H1 (cell line): ENCODE results near the gene CMPK2. TPM values are rescaled to one million over a fixed set of nuclear protein-coding genes. Genes with fewer than 3 reads are reported as not detected.

Source experiments
- CTCF ChIA-PET: fragments of 300-600 bp; sonication (Branson Sonifier 250); formaldehyde crosslinking; loops from one replicate; lab custom pipeline; 2021; ENCODE audit not compliant: partially characterized antibody; lab: Charles Lee
- POLR2A ChIA-PET: fragments of 300-600 bp; sonication (Branson Sonifier 250); formaldehyde crosslinking; loops from one replicate; lab custom pipeline; 2021; ENCODE audit warnings: inconsistent platforms; ENCODE audit not compliant: partially characterized antibody; lab: Charles Lee
- DNase-seq, 2 experiments: peaks; one replicate each; pipeline versions ENCODE4 v3.0.0 to v3.0.0-alpha.2; 2010 to 2022; ENCODE audit warnings: low spot score in 2 of 2, low read depth in 1 of 2, mixed read lengths in 1 of 2
- FAIRE-seq: peaks from 2 replicates; lab custom pipeline; 2011; peaks lifted over from hg19 to GRCh38; lab: Jason Lieb, UNC
- H2AFZ ChIP-seq: 2 replicates; pipeline ENCODE4 v1.8.1; 2012; ENCODE audit warnings: low read length, inconsistent platforms
- H2AK5ac ChIP-seq: 2 replicates; pipeline ENCODE4 v1.6.1; 2013; ENCODE audit warnings: low read depth, low read length
- H2BK120ac ChIP-seq: replicated peaks from 2 replicates; pipeline ENCODE3; 2013; ENCODE audit warnings: low read depth, low read length, inconsistent platforms
- H2BK12ac ChIP-seq: 2 replicates; pipeline ENCODE4 v1.6.1; 2013; ENCODE audit warnings: low read depth, low read length
- H2BK15ac ChIP-seq: 2 replicates; pipeline ENCODE4 v1.6.1; 2013; ENCODE audit warnings: low read length
- H2BK20ac ChIP-seq: 2 replicates; pipeline ENCODE4 v1.6.1; 2013; ENCODE audit warnings: low read length
- H2BK5ac ChIP-seq: 2 replicates; pipeline ENCODE4 v1.6.1; 2013; ENCODE audit warnings: low read depth, low read length
- H3K14ac ChIP-seq: 2 replicates; pipeline ENCODE4 v1.6.1; 2013; ENCODE audit warnings: inconsistent platforms; ENCODE audit not compliant: insufficient read length
- H3K18ac ChIP-seq: 2 replicates; pipeline ENCODE4 v1.6.1; 2013; ENCODE audit warnings: low read length; ENCODE audit errors: extremely low read depth
- H3K23ac ChIP-seq: 2 replicates; pipeline ENCODE4 v1.6.1; 2013; ENCODE audit warnings: inconsistent platforms; ENCODE audit not compliant: insufficient read length
- H3K23me2 ChIP-seq: 2 replicates; pipeline ENCODE4 v1.6.1; 2013; ENCODE audit warnings: low read depth, low read length
- H3K27ac ChIP-seq: 2 replicates; pipeline ENCODE4 v1.6.1; 2011; ENCODE audit warnings: low read depth, low read length, inconsistent platforms
- H3K27me3 ChIP-seq, 4 experiments: replicated peaks in 1 of 4; 1 replicate in 1 of 4; 2 replicates in 3 of 4; pipeline versions ENCODE4 v1.6.1 to v1.8.1; 2011 to 2013; ENCODE audit warnings: low read length in 3 of 4, mild to moderate bottlenecking in 3 of 4, inconsistent platforms in 2 of 4, mixed read lengths in 2 of 4, moderate library complexity in 1 of 4; ENCODE audit not compliant: control insufficient read depth in 3 of 4, insufficient read depth in 3 of 4; ENCODE audit errors: extremely low read depth in 1 of 4
- H3K36me3 ChIP-seq, 4 experiments: 2 replicates each; pipeline versions ENCODE4 v1.6.1 to v1.8.1; 2011 to 2013; ENCODE audit warnings: mild to moderate bottlenecking in 4 of 4, low read length in 3 of 4, moderate library complexity in 2 of 4, control low read depth in 1 of 4, inconsistent platforms in 1 of 4; ENCODE audit not compliant: insufficient read depth in 4 of 4, control insufficient read depth in 2 of 4
- H3K4ac ChIP-seq: replicated peaks from 2 replicates; pipeline ENCODE3; 2013; ENCODE audit warnings: low read length, low read depth, mixed read lengths, inconsistent platforms; ENCODE audit not compliant: insufficient read length
- H3K4me1 ChIP-seq, 4 experiments: replicated peaks in 1 of 4; 1 replicate in 1 of 4; 2 replicates in 3 of 4; pipeline versions ENCODE4 v1.6.1 to v1.8.1; 2011 to 2013; ENCODE audit warnings: low read length in 3 of 4, inconsistent platforms in 2 of 4, mixed read lengths in 1 of 4; ENCODE audit not compliant: insufficient read depth in 4 of 4, control insufficient read depth in 3 of 4
- H3K4me2 ChIP-seq, 2 experiments: 2 replicates each; pipeline versions ENCODE4 v1.6.1 to v1.8.1; 2011 to 2013; ENCODE audit warnings: low read depth in 2 of 2, low read length in 2 of 2, control low read depth in 1 of 2, inconsistent platforms in 1 of 2, mild to moderate bottlenecking in 1 of 2; ENCODE audit not compliant: insufficient read depth in 1 of 2
- H3K4me3 ChIP-seq, 4 experiments: fragments of 200-600, 300-600 bp in 1 of 4; sonication (generic), shearing (Covaris generic), sonication (Bioruptor Twin) in 1 of 4; 2 replicates each; pipeline versions ENCODE4 v1.5.1 to v1.8.1; 2011 to 2016; ENCODE audit warnings: low read length in 4 of 4, low read depth in 3 of 4, control low read depth in 2 of 4, inconsistent platforms in 2 of 4, mild to moderate bottlenecking in 2 of 4, mixed read lengths in 1 of 4, moderate library complexity in 1 of 4; ENCODE audit not compliant: insufficient read depth in 2 of 4; ENCODE audit errors: extremely low read depth in 1 of 4
- H3K56ac ChIP-seq: replicated peaks from 2 replicates; pipeline ENCODE3; 2013; ENCODE audit warnings: low read depth, mild to moderate bottlenecking, mixed read lengths, low read length, inconsistent platforms; ENCODE audit not compliant: insufficient read length
- H3K79me1 ChIP-seq: 2 replicates; pipeline ENCODE4 v1.6.1; 2013; ENCODE audit warnings: low read depth, low read length, control low read depth
- H3K79me2 ChIP-seq, 2 experiments: 2 replicates each; pipeline versions ENCODE4 v1.6.1 to v1.8.1; 2012 to 2013; ENCODE audit warnings: low read length in 2 of 2, mild to moderate bottlenecking in 2 of 2, inconsistent platforms in 1 of 2; ENCODE audit not compliant: insufficient read depth in 2 of 2, control insufficient read depth in 1 of 2
- H3K9ac ChIP-seq, 4 experiments: replicated peaks in 1 of 4; 1 replicate in 1 of 4; 2 replicates in 3 of 4; pipeline versions ENCODE4 v1.6.1 to v1.8.1; 2011 to 2013; ENCODE audit warnings: low read depth in 3 of 4, low read length in 3 of 4, control low read depth in 2 of 4, mild to moderate bottlenecking in 2 of 4, moderate library complexity in 2 of 4, inconsistent platforms in 1 of 4; ENCODE audit errors: extremely low read depth in 1 of 4
- H3K9me3 ChIP-seq, 2 experiments: 2 replicates each; pipeline versions ENCODE4 v1.6.1 to v1.8.1; 2012 to 2013; ENCODE audit warnings: mild to moderate bottlenecking in 2 of 2, moderate library complexity in 2 of 2, control low read depth in 1 of 2, inconsistent platforms in 1 of 2, low read depth in 1 of 2, low read length in 1 of 2, mixed read lengths in 1 of 2; ENCODE audit not compliant: insufficient read depth in 2 of 2
- H4K20me1 ChIP-seq, 2 experiments: replicated peaks in 1 of 2; 2 replicates each; pipeline versions ENCODE3 to v1.8.1; 2011 to 2013; ENCODE audit warnings: inconsistent platforms in 2 of 2, low read length in 2 of 2, mild to moderate bottlenecking in 1 of 2; ENCODE audit not compliant: insufficient read depth in 2 of 2, control insufficient read depth in 1 of 2
- H4K5ac ChIP-seq: 2 replicates; pipeline ENCODE4 v1.6.1; 2013; ENCODE audit warnings: low read length, low read depth, mixed read lengths, inconsistent platforms; ENCODE audit not compliant: insufficient read length
- H4K8ac ChIP-seq: 2 replicates; pipeline ENCODE4 v1.8.0; 2013; ENCODE audit warnings: mild to moderate bottlenecking, moderate library complexity, low read length, inconsistent platforms; ENCODE audit not compliant: insufficient read depth; ENCODE audit errors: extremely low read depth
- H4K91ac ChIP-seq: replicated peaks from 2 replicates; pipeline ENCODE3; 2013; ENCODE audit warnings: low read length, mixed read lengths, inconsistent platforms; ENCODE audit not compliant: insufficient read length
- WGBS, 2 experiments: shearing (Covaris generic) in 1 of 2; methylation state at CpG; one replicate each; pipeline versions ENCODE4 v1.1.6 to v1.1.7; 2013 to 2015; ENCODE audit warnings: low lambda C conversion rate in 2 of 2, mixed read lengths in 2 of 2, inconsistent platforms in 1 of 2, low coverage in 1 of 2, missing lambda C conversion rate in 1 of 2; ENCODE audit not compliant: insufficient replicate concordance in 2 of 2, insufficient coverage in 1 of 2, insufficient read length in 1 of 2; ENCODE audit errors: extremely low coverage in 1 of 2, missing lambda C conversion rate in 1 of 2; 5-methylcytosine and 5-hydroxymethylcytosine counted together
- polyA plus RNA-seq, 7 experiments: library from polyadenylated mRNA; depleted of rRNA in 3 of 7; stranded (reverse) in 5 of 7; unstranded in 2 of 7; fragments of >200 nt in 5 of 7; fragments of 200-250 nt in 2 of 7; gene quantifications; 1 replicate in 5 of 7; 2 replicates in 1 of 7; 4 replicates in 1 of 7; pipeline versions ENCODE4 v1.2.1 to v1.2.3, GENCODE V29; 2011 to 2013; ENCODE audit warnings: missing spikeins in 2 of 7, mixed read lengths in 2 of 7
- total RNA-seq: library from RNA; stranded (reverse); fragmentation: NEBNext Ultra II Directional; extraction: Animal tissue kit (Norgen Biotek cat#: 25700); gene quantifications from 2 replicates; pipeline ENCODE4 v1.2.1, GENCODE V29; 2021

Gene CMPK2
- total and polyA plus RNA-seq, 2 of the 8 experiments (the other 6 are each of a cell fraction or from before 2014, with no cell fraction given): 0.28 to 0.53 TPM

DNA sequence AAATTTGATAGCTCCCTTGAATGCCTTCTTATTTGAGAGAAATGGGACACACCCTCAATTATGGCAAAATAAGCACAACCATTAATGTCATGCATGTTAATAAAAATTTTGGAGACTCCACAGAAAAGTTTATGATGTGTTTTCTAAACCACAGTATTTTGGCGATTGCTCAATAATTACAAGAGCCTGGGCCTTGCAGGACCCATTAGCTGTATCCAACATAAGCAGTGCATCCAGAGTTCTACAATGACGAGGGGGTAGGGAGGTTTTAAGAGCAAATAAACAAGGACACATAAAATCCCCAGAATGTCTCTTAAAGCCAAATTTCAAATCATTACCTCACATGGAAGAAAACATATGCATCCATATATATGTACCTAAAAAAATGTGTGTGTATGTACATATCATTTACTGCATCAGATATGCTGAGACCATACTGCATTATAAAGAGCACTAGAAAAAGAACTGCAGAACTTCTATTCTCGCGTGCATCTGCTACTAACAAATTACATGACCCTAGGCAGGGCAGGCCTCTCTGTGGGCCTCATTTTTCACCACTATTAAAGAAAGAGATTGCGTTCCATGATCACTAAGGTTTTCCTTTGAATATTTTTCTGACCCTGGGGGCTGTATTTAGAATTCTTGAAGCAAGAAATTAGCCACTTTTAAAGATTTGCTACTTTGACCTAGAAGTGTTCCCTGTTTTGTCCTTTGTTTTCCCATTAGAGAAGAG is 38.0 kb downstream of the CMPK2 start:
- no peak overlapping the region for H2BK120ac ChIP-seq
- no peak overlapping the region for H3K27ac ChIP-seq
- H3K27me3 ChIP-seq: no peaks in the 10 kb centered on the region
- peaks cover 10 to 11% of the 10 kb centered on the region in 2 experiments; a peak in 3 of 4 replicates for H3K9me3 ChIP-seq
- POLR2A ChIA-PET: no interaction called here
- H3K4ac ChIP-seq: no peak overlapping the region
- no peak overlapping the region for H3K4me2 ChIP-seq
- CTCF ChIA-PET: interaction anchor here (0.8 to 1.7 kb wide), 8 partner anchors 19 to 242 kb away, joined by 3 to 10 read pairs (median 5); no protein-coding TSS in a partner anchor
- H3K56ac ChIP-seq: no peak overlapping the region
- FAIRE-seq: no peak
- H2BK15ac ChIP-seq: no peak overlapping the region
- H3K79me2 ChIP-seq: no peaks in the 10 kb centered on the region
- no peak overlapping the region for H2BK20ac ChIP-seq
- DNase-seq: no peak
- no peak overlapping the region for H2BK12ac ChIP-seq
- H2AK5ac ChIP-seq: no peak overlapping the region
- no peak overlapping the region for H4K5ac ChIP-seq
- no peak overlapping the region for H3K9ac ChIP-seq
- H3K36me3 ChIP-seq: no peaks in the 10 kb centered on the region; a peak in 1 of 8 replicates
- no peak overlapping the region for H4K91ac ChIP-seq
- H3K23ac ChIP-seq: no peak overlapping the region
- 86% methylated on average over 5 of the region's 5 CpGs; no CpG with 5 or more reads in 1 of the 2 experiments for WGBS, 2 experiments
- H3K4me3 ChIP-seq: no peak overlapping the region
- no peaks in the 10 kb centered on the region for H4K20me1 ChIP-seq
- no peaks in the 10 kb centered on the region; a peak in 2 of 7 replicates for H3K4me1 ChIP-seq
- no peaks in the 10 kb centered on the region for H3K79me1 ChIP-seq
- H2BK5ac ChIP-seq: no peak overlapping the region
- H3K23me2 ChIP-seq: no peaks in the 10 kb centered on the region
- H2AFZ ChIP-seq: no peak overlapping the region
- H3K18ac ChIP-seq: no peak overlapping the region
- H4K8ac ChIP-seq: no peak overlapping the region
- no peak overlapping the region for H3K14ac ChIP-seq
